GM21723 (cell line): ENCODE measurements around the gene ADH1C.
"Not testable (repeated sequence)": the region's sequence is repeated elsewhere in the genome, so short reads cannot be mapped to it uniquely, and the experiment has no call there.

Experiments used
- ATAC-seq: cut with Tn5 transposase; IDR thresholded peaks from one replicate; pipeline ENCODE4 v1.9.1; 2021; ENCODE audit warnings: mild to moderate bottlenecking, moderate library complexity; ENCODE audit not compliant: unreplicated experiment

Gene ADH1C

GRCh38 chr4:99359480-99360204 is 7.1 kb upstream of the ADH1C start:
- ATAC-seq: no peak

GRCh38 chr4:99357948-99358347 is 5.4 kb upstream of the ADH1C start:
- no peak for ATAC-seq

GRCh38 chr4:99356992-99357391 is 4.4 kb upstream of the ADH1C start:
- no peak for ATAC-seq

GRCh38 chr4:99356149-99356548 is 3.6 kb upstream of the ADH1C start:
- ATAC-seq: not testable (repeated sequence)

- ATAC-seq: no peak
Observed at GRCh38 chr4:99351487-99351886, 1.1 kb downstream of the ADH1C start.

GRCh38 chr4:99349338-99349737 is 3.2 kb downstream of the ADH1C start:
- no peak for ATAC-seq

- ATAC-seq: not testable (repeated sequence)
Observed at GRCh38 chr4:99342624-99343023, 9.9 kb downstream of the ADH1C start.

GRCh38 chr4:99341426-99341825 is 11.1 kb downstream of the ADH1C start:
- no peak for ATAC-seq

- no peak for ATAC-seq
Observed at GRCh38 chr4:99339172-99339571, 13.4 kb downstream of the ADH1C start.

- ATAC-seq: no peak
Observed at GRCh38 chr4:99336553-99336952, 16.0 kb downstream of the ADH1C start.

GRCh38 chr4:99334880-99335279 is 17.7 kb downstream of the ADH1C start:
- no peak for ATAC-seq

- ATAC-seq: no peak
Observed at GRCh38 chr4:99330648-99331047, 21.9 kb downstream of the ADH1C start.

GRCh38 chr4:99329876-99330275 is 22.7 kb downstream of the ADH1C start:
- no peak for ATAC-seq

GRCh38 chr4:99324979-99325378 is 27.6 kb downstream of the ADH1C start:
- ATAC-seq: no peak

GRCh38 chr4:99324361-99324760 is 28.2 kb downstream of the ADH1C start:
- ATAC-seq: no peak

GRCh38 chr4:99323756-99324155 is 28.8 kb downstream of the ADH1C start:
- no peak for ATAC-seq

GRCh38 chr4:99321241-99322191 is 31.0 kb downstream of the ADH1C start, which contains the start of gene ADH1B:
Gene ADH1B, minus strand, starts transcription at chr4:99321401. Its CDS starts 70 bp downstream, at chr4:99321331.
- no peak for ATAC-seq

- not testable (repeated sequence) for ATAC-seq
Observed at GRCh38 chr4:99317811-99318210, 34.7 kb downstream of the ADH1C start.

GRCh38 chr4:99317354-99317753 is 35.2 kb downstream of the ADH1C start:
- no peak for ATAC-seq

- ATAC-seq: no peak
Observed at GRCh38 chr4:99315839-99316238, 36.7 kb downstream of the ADH1C start.

- no peak for ATAC-seq
Observed at GRCh38 chr4:99314211-99314610, 38.3 kb downstream of the ADH1C start.

GRCh38 chr4:99310389-99310788 is 42.2 kb downstream of the ADH1C start:
- no peak for ATAC-seq
